Endothelial cell of umbilical vein (primary cell): ENCODE measurements around the gene PPME1. TPM values are rescaled to one million over a fixed set of nuclear protein-coding genes. Genes with fewer than 3 reads are reported as not detected.

Source experiments
- BruUV-seq: library from RNA; stranded (reverse); fragments of 400-500 nt; replicated peaks from 2 replicates; lab custom pipeline; 2021; lab: Mats Ljungman, UMichigan
- CTCF ChIA-PET: fragments of 300-600, 350-600 bp; sonication (Branson Sonifier 250); formaldehyde crosslinking; loops from one replicate; lab custom pipeline; 2021; ENCODE audit warnings: antibody characterized with exemption, inconsistent platforms; lab: Charles Lee
- POLR2A ChIA-PET: fragments of 300-600, 350-600 bp; sonication (Branson Sonifier 250); formaldehyde crosslinking; loops from one replicate; lab custom pipeline; 2021; ENCODE audit warnings: antibody characterized with exemption, inconsistent platforms; lab: Charles Lee
- DNase-seq: peaks from one replicate; pipeline ENCODE4 v3.0.0-alpha.2; 2011; ENCODE audit warnings: low read depth, low spot score
- FAIRE-seq: peaks from 2 replicates; lab custom pipeline; 2011; peaks lifted over from hg19 to GRCh38; lab: Jason Lieb, UNC
- H2AFZ ChIP-seq: 2 replicates; pipeline ENCODE4 v1.6.0; 2012; ENCODE audit warnings: low read depth, low read length, control low read depth, inconsistent platforms
- H3K27ac ChIP-seq: 2 replicates; pipeline ENCODE4 v1.5.1; 2011; ENCODE audit warnings: low read depth, mild to moderate bottlenecking, control low read depth, low read length, moderate library complexity; ENCODE audit not compliant: insufficient read depth
- H3K27me3 ChIP-seq, 2 experiments: 2 replicates each; pipeline versions ENCODE4 v1.6.0 to v1.6.1; 2011; ENCODE audit warnings: low read length in 2 of 2, mixed read lengths in 1 of 2; ENCODE audit not compliant: control insufficient read depth in 2 of 2, insufficient read depth in 2 of 2
- H3K36me3 ChIP-seq, 2 experiments: 2 replicates in 1 of 2; 3 replicates in 1 of 2; pipeline ENCODE4 v1.5.1; 2011; ENCODE audit warnings: low read length in 2 of 2, mild to moderate bottlenecking in 1 of 2, moderate library complexity in 1 of 2; ENCODE audit not compliant: control insufficient read depth in 2 of 2, insufficient read depth in 2 of 2; ENCODE audit errors: extremely low read depth in 1 of 2
- H3K4me1 ChIP-seq: 3 replicates; pipeline ENCODE4 v1.5.1; 2011; ENCODE audit warnings: mild to moderate bottlenecking, low read length; ENCODE audit not compliant: control insufficient read depth, insufficient read depth; ENCODE audit errors: extremely low read depth
- H3K4me2 ChIP-seq: 2 replicates; pipeline ENCODE4 v1.6.1; 2011; ENCODE audit warnings: low read length, control low read depth, mixed read lengths; ENCODE audit not compliant: insufficient read depth
- H3K4me3 ChIP-seq, 3 experiments: fragments of 200-600 bp in 1 of 3; sonication (generic), shearing (Covaris generic) in 1 of 3; replicated peaks in 1 of 3; 2 replicates each; pipeline ENCODE4 v1.5.1; 2011 to 2016; ENCODE audit warnings: control low read depth in 3 of 3, low read length in 3 of 3, mild to moderate bottlenecking in 2 of 3, inconsistent platforms in 1 of 3, low read depth in 1 of 3, moderate library complexity in 1 of 3; ENCODE audit not compliant: insufficient read depth in 1 of 3
- H3K79me2 ChIP-seq: 2 replicates; pipeline ENCODE4 v1.6.0; 2012; ENCODE audit warnings: low read length, inconsistent platforms; ENCODE audit not compliant: control insufficient read depth, insufficient read depth
- H3K9ac ChIP-seq: replicated peaks from 2 replicates; pipeline ENCODE3; 2011; ENCODE audit warnings: low read length, control low read depth; ENCODE audit not compliant: insufficient read depth; ENCODE audit errors: extremely low read depth
- H3K9me1 ChIP-seq: replicated peaks from 3 replicates; pipeline ENCODE4 v1.6.0; 2011; ENCODE audit warnings: mild to moderate bottlenecking, low read length; ENCODE audit not compliant: control insufficient read depth, insufficient read depth; ENCODE audit errors: extremely low read depth
- H3K9me3 ChIP-seq: replicated peaks from 2 replicates; pipeline ENCODE4 v1.5.1; 2012; ENCODE audit warnings: low read length, inconsistent platforms; ENCODE audit not compliant: control insufficient read depth, insufficient read depth
- H4K20me1 ChIP-seq: replicated peaks from 2 replicates; pipeline ENCODE3; 2011; ENCODE audit warnings: mild to moderate bottlenecking, low read length; ENCODE audit not compliant: control insufficient read depth, insufficient read depth; ENCODE audit errors: extremely low read depth
- EZH2 ChIP-seq: IDR thresholded peaks from 2 replicates; pipeline ENCODE4 v1.6.1; 2012; ENCODE audit warnings: borderline replicate concordance, low read depth, mild to moderate bottlenecking, moderate library complexity, low read length, inconsistent platforms; ENCODE audit not compliant: severe bottlenecking
- FOS ChIP-seq: IDR thresholded peaks from 2 replicates; pipeline ENCODE4 v1.6.1; 2011; ENCODE audit warnings: mild to moderate bottlenecking, low read length, moderate library complexity, borderline replicate concordance; ENCODE audit not compliant: insufficient read depth
- GATA2 ChIP-seq: IDR thresholded peaks from 2 replicates; pipeline ENCODE4 v1.7.0; 2011; ENCODE audit warnings: low read depth, mild to moderate bottlenecking, moderate library complexity, mixed read lengths, low read length; ENCODE audit not compliant: insufficient read length, insufficient read depth
- JUN ChIP-seq: IDR thresholded peaks from 2 replicates; pipeline ENCODE4 v1.6.1; 2011; ENCODE audit warnings: borderline replicate concordance, low read depth; ENCODE audit not compliant: insufficient read length, insufficient read depth
- MYC ChIP-seq: IDR thresholded peaks from one replicate; pipeline ENCODE4 v1.6.1; 2011; ENCODE audit warnings: mild to moderate bottlenecking, low read depth, low read length
- POLR2A ChIP-seq: IDR thresholded peaks from 2 replicates; pipeline ENCODE4 v1.6.1; 2012; ENCODE audit warnings: low read depth, mild to moderate bottlenecking, control low read depth, low read length
- POLR2AphosphoS5 ChIP-seq: IDR thresholded peaks from 2 replicates; pipeline ENCODE4 v1.6.1; 2012; ENCODE audit warnings: low read depth, mild to moderate bottlenecking, control low read depth, low read length, moderate library complexity; ENCODE audit not compliant: insufficient read depth
- dilution Hi-C: fragments of 300-500 bp; cut with MboI; formaldehyde crosslinking; loops from one replicate; pipeline ENCODE4 v1.15.0; 2019; ENCODE audit warnings: low sequenced_read_pairs; ENCODE audit not compliant: extremely low pct_ligation_motif_present
- intact Hi-C: fragments of 100-400 bp; cut with micrococcal nuclease; formaldehyde crosslinking; loops from one replicate; pipeline ENCODE4 v1.10.0; 2022
- polyA plus RNA-seq, 4 experiments: library from polyadenylated mRNA; depleted of rRNA in 3 of 4; stranded (reverse) in 3 of 4; unstranded in 1 of 4; fragments of >200 nt; gene quantifications; 2 replicates each; pipeline versions ENCODE4 v1.2.1 to v1.2.3, GENCODE V29; 2011 to 2012; ENCODE audit warnings: missing spikeins in 1 of 4
- total RNA-seq: library from RNA; stranded (reverse); gene quantifications from 2 replicates; pipeline ENCODE4 v1.2.3, GENCODE V29; 2021
- TF ChIP-seq, protein P1 (sequence below): IDR thresholded peaks from 2 replicates; pipeline ENCODE4 v1.6.1; 2011; ENCODE audit not compliant: insufficient read depth, insufficient read length
- TF ChIP-seq, protein P2 (sequence below), 2 donors: IDR thresholded peaks; 1 replicate in 1 of 2; 2 replicates in 1 of 2; pipeline ENCODE4 v1.5.1; 2011; ENCODE audit warnings: low read length in 2 of 2, mild to moderate bottlenecking in 2 of 2, moderate library complexity in 2 of 2, control low read depth in 1 of 2, inconsistent platforms in 1 of 2, low read depth in 1 of 2; ENCODE audit not compliant: insufficient read depth in 1 of 2; ENCODE audit errors: extremely low read depth in 1 of 2

Gene PPME1
- total and polyA plus RNA-seq, 2 donors (not counting 3 experiments of a cell fraction or from before 2014, with no cell fraction given), result 37.2 to 49.9 TPM

DNA sequence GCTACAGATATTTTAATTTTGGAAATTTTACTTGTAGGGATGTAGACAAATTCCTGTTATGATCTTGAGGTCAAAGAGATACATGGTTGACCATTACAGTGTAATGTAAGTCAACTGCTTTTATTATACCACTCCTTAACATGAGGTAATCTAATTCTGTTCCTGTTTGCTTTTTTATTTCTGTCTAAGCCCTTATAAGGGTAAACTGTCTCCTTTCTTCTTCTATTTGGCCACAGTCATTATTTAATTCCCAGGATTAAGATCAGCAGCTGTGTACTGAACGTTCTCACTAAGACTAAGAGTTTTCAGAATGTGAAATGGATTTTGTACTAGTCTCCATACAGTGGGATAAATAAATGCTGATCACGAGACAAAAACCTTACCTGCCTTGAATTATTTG lies 33.1 kb upstream of the PPME1 start:
- intact Hi-C loops, result loop anchor here (1.0 kb wide), 1 partner anchor 33 kb away; the partner anchor contains the start of genes C2CD3 and PPME1
- no peak for TF ChIP-seq FOS
- no peak for TF ChIP-seq POLR2AphosphoS5
- no peak for TF ChIP-seq GATA2
- no peak for TF ChIP-seq EZH2
- TF ChIP-seq, protein P1, sequence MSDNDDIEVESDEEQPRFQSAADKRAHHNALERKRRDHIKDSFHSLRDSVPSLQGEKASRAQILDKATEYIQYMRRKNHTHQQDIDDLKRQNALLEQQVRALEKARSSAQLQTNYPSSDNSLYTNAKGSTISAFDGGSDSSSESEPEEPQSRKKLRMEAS, result no peak
- no peak for TF ChIP-seq POLR2A
- TF ChIP-seq, protein P2, sequence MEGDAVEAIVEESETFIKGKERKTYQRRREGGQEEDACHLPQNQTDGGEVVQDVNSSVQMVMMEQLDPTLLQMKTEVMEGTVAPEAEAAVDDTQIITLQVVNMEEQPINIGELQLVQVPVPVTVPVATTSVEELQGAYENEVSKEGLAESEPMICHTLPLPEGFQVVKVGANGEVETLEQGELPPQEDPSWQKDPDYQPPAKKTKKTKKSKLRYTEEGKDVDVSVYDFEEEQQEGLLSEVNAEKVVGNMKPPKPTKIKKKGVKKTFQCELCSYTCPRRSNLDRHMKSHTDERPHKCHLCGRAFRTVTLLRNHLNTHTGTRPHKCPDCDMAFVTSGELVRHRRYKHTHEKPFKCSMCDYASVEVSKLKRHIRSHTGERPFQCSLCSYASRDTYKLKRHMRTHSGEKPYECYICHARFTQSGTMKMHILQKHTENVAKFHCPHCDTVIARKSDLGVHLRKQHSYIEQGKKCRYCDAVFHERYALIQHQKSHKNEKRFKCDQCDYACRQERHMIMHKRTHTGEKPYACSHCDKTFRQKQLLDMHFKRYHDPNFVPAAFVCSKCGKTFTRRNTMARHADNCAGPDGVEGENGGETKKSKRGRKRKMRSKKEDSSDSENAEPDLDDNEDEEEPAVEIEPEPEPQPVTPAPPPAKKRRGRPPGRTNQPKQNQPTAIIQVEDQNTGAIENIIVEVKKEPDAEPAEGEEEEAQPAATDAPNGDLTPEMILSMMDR (IDR thresholded peaks at IDR 0.05; ENCODE audit: extremely low read depth in 1 of 2, insufficient read depth in 1 of 2, low read depth in 1 of 2, low read length in 2 of 2), result no peak
- TF ChIP-seq MYC, result no peak
- no peak for TF ChIP-seq JUN
- H3K9me3 ChIP-seq, result no peaks in the 10 kb centered on the region
- no peak overlapping the region for H2AFZ ChIP-seq
- BruUV-seq, result TSS peak; percentile 38
- FAIRE-seq, result no peak
- H3K27me3 ChIP-seq, result no peaks in the 10 kb centered on the region
- H3K4me3 ChIP-seq, result no peak overlapping the region
- H3K4me1 ChIP-seq, result peaks cover 26% of the 10 kb centered on the region
- no peaks in the 10 kb centered on the region for H4K20me1 ChIP-seq
- peak overlapping the region; percentile 37 for H3K27ac ChIP-seq
- DNase-seq, result no peak
- H3K9ac ChIP-seq, result no peak overlapping the region
- CTCF ChIA-PET, result interaction anchor here (0.5 to 1.4 kb wide), 3 partner anchors 24 to 173 kb away, joined by 3 read pairs; partner anchors contain the start of genes C2CD3 and PPME1
- H3K79me2 ChIP-seq, result no peaks in the 10 kb centered on the region
- peaks cover 0 to 7% of the 10 kb centered on the region in 2 experiments for H3K36me3 ChIP-seq
- POLR2A ChIA-PET, result no interaction called here
- dilution Hi-C loops, result no loop called here
- H3K9me1 ChIP-seq, result no peaks in the 10 kb centered on the region
- H3K4me2 ChIP-seq, result no peak overlapping the region
